DMS114 treated with DMSO at 0.1 percent for 48 hours (cell line): ENCODE measurements around the gene PLB1.

ENCODE experiments used
- DNase-seq: peaks from one replicate; lab custom pipeline; 2025; ENCODE audit not compliant: unreplicated experiment; lab: John Stamatoyannopoulos, UW

PLB1 gene

DNA sequence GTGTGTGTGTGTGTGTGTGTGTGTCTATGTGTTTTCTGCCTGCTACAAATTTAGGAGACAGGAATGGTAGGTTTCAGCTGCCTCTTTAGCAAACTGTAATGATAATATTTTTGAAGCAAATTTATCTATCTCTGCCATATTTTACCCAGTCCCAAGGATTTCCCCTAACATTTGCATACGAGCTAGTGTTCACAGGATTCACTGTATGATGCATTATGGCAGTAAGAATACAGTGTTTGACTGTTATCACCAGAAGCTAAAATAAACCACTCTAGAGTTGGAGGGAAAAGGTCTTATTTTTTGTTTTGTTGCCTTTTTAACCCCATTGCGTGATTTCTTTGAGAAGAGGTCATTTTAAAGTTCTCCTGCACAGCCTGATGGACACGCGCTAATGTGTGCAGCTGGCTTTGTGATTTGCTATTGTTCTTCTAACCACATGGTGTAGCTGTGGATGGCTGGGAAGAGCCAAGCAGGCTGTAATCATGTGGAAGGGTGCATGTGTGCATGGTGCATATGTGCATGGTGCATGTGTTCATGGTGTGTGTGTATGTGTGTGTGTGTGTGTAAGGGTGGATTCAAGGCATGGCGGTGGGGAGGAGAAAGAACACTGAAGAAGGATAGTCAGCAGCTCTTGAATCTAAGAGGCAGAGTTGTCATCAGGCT lies 62.4 kb downstream of the PLB1 start:
- no peak for DNase-seq

GRCh38 chr2:28558918-28559317 lies 63.1 kb downstream of the PLB1 start:
- DNase-seq: no peak

GRCh38 chr2:28563869-28564268 lies 68.0 kb downstream of the PLB1 start:
- no peak for DNase-seq

DNA sequence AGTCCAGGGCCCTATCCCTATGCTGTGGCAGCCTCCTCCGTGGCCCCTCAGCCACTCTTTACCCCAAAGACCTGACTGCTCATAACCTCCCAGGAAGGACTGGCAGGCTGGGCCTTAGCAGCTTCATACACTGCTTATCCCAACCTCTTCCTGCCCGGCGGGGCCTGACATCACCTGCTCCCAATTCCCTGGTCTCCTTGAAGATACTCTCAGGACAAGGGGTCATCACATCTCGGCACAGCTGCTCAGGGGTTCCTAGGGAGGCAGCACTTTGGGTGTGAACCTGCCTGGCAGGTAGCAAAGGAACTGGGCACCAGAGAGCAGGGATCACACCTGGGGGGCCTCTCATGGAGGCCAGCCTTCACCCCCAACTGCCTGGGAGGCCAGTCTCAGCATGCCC lies 68.5 kb downstream of the PLB1 start:
- no peak for DNase-seq

GRCh38 chr2:28565033-28565432 lies 69.2 kb downstream of the PLB1 start:
- DNase-seq: no peak

DNA sequence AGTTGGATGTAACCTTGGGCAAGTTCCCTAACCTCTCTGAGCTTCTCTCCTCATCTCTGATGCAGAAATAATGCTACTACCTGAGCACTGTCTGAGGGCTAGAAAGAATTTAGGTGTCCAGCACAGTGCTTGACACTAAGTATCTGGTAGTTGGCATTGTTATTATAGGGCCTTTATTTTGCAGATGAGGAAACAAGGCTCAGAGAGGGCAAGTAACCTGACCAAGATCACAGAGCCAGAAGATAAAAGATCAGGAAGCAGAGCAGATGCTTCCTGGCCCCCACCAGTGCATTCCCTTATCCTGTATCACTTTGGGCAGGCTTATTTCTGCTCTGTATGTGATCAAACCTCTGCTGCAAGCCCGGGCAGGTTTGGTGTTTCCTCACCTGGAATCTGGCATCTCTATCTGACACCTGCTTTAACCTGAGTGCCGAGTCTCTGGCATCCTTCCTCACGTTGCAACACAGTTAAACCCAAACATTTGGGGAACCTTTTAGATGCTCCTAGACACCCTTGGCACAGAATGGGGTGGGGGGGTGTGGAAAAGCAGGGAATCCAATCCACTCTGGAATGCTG lies 69.9 kb downstream of the PLB1 start:
- no peak for DNase-seq

DNA sequence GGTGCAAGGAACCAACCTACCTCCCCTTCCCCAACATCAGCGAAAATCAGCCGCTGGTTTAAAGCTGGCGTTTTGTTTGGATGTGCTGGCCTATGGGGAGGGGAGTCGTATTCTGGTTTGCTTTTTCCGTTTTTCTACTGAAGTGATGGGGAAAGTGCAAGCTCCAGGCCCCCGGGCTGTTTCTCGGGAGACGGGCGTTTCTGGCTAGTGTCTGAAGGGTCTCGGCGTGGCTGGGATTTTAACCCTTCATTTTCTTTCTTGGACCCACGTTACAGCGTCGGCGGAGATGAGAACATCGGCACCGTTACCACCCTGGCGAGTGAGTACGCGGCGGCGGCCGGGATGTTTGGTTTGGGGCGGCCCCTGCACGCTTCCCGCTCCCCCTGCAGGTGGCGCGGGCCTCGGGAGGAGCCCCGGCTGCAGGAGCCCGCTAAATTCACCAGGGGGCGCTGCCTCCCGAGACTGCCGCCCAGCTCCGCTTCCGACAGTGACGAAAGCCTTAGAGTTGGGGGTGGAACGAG lies 70.7 kb downstream of the PLB1 start:
- peak; percentile 72 for DNase-seq

- DNase-seq: no peak
Measured at GRCh38 chr2:28567061-28567471, 71.2 kb downstream of the PLB1 start.

DNA sequence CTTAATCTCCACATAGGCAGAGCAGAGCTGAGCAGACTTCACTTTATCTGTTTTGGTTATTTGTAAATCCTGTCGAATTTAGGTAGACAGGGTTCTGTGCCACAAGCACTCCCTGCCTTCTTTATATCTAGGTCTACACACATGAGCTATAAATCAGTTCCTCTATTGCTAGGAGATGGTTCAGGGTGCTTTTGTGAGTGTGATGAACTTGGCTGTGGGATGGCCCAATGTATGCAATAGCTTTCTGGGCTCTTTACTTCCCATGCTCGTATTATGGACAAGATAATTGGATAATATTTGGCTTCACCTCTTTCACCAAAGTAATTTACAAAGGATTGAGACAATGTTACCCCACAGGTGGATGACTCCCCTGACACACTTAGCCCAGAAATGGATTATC lies 72.2 kb downstream of the PLB1 start:
- DNase-seq: no peak

DNA sequence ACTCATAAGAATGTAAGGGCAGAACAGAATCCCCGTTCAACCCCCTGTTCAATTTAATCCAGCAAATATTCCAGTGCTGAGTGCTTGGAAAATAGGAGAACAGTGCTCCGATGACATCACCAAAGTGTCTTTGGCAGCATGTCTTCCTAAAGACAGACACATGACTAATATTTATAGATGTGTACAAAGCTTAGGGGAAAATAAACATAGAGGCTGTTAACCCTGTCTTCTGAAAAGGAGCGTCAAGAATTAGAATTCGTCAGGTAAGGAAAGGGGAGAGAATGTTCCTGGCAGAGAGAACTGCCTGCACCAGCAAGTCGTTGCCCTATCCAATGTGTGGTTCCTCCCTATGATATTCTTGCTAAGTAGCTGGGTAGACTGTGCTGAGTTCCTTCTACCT lies 72.7 kb downstream of the PLB1 start:
- DNase-seq: no peak

DNA sequence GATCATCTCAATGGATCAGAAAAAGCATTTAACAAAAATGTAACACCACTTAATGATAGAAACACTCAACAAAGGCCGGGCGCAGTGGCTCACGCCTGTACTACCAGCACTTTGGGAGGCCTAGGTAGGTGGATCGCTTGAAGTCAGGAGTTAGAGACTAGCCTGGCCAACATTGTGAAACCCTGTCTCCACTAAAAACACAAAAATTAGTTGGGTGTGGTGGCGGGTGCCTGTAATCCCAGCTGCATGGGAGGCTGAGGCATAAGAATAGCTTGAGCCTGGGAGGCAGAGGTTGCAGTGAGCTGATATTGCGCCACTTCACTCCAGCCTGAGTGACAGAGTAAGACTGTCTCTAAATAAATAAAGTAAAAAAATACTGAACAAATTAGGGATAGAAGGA lies 74.6 kb downstream of the PLB1 start:
- DNase-seq: no peak

- DNase-seq: no peak
Measured at GRCh38 chr2:28576714-28577113, 80.9 kb downstream of the PLB1 start.

- DNase-seq: no peak
Measured at GRCh38 chr2:28577791-28578680, 82.2 kb downstream of the PLB1 start.

DNA sequence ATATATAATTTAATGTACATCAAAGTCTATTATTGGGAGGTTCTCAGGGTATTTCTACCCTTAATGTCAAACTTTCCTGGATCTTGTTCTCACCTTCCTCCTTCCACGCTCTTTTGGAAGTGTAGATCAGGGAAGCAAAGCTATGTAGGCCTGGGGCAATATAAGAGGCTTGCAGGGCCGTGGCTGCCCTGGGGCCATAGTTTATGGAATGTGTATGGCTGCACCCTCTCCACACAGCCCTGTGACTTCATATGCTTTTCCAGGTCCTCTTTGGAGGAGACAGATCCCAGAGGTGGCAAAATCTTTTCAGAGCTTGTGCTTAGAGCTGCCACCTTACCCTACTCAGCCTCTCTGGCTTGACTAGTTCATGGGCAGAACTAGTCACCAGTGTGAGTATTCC lies 82.9 kb downstream of the PLB1 start:
- DNase-seq: no peak

DNA sequence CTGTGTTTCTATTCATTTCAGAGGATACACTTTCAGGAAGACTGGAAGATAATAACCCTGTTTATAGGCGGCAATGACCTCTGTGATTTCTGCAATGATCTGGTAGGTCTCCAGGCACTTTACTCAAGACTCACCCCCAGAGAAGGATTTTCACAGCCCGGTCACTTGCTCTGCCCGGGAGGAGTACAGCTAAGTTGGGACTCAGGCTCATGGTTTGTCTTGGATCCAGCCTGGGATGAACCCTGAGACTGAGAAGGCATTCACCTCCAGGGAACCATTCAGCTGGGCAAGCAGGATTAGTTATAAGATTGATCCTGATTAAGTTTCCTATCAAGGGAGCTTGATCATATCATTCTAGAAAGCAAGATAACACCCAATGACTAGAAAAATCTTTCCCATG lies 83.7 kb downstream of the PLB1 start:
- DNase-seq: no peak

GRCh38 chr2:28580078-28580477 lies 84.2 kb downstream of the PLB1 start:
- no peak for DNase-seq

GRCh38 chr2:28581312-28581711 lies 85.5 kb downstream of the PLB1 start:
- DNase-seq: no peak

DNA sequence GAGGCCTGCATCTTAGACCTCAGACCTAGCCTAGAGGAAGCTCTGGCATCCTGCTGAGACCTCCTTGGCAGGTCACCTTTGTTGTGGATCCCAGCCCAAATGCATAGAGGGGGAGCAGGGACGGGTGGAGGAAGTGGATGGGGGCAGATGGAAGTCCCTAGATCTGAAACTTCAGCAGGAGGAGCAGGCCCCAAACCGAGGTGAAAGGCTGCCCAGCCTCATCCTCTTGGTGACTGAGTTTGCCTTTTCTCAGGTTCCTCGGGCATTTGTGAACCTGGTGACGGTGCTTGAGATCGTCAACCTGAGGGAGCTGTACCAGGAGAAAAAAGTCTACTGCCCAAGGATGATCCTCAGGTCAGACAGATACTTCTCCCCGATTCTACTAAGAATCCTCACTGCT lies 86.3 kb downstream of the PLB1 start:
- no peak for DNase-seq

DNA sequence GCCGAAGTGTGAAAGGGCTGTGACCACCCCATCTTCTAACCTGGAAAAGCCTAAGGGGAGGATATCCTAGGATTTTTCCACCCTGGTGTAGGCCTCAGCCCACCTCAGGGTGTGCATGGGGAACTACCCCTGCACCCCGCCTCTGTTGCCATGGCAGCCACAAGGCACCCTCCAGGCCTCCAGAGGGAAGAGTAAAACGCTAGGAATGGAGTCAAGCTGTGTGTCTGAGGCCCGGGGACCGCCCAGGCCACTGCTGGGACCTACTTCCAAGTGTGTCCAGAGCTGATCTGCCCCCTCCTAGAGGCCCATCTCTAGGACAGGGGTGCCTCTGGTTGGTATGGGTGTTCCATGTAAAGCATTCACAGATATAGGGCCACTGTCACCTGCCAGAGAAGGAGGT lies 86.7 kb downstream of the PLB1 start:
- no peak for DNase-seq

DNA sequence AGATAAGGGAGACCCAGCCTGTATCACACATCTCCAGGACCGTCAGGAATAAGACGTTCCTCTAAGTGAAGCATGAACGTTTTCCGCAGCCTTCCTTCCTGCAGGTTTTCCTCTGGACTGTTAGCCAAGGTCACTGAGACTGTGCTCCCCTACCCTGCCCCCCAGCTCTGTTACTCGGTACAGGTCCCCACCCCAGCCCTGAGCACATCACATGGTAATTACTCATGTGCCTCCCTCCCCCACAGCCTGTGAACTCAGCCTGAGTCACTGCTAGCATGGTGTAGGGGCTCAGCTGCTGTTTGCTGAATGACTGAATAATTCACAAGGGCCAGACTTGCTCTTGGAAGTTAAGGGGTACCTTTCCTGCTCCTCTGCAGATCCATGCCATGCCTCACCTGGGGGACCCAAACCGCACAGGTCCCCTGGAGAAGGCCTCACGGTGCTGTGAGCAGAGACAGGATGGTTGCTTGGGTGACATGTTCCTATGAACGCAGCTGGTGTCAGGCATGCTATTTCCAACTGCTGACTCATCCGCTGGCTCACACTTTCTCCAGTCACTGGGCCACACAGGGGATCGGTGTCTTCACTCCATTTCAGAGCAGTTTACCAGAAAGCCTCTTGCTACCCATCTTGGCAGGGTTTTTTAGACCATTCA lies 88.2 kb downstream of the PLB1 start:
- DNase-seq: no peak

GRCh38 chr2:28586867-28587266 lies 91.0 kb downstream of the PLB1 start:
- DNase-seq: no peak
